ENCODE data around the gene CDC6.
A peak's percentile ranks its signal among the peaks of the same experiment; 100 is the strongest.

CDC6 gene

GRCh38 chr17:40326014-40326831 lies 38.5 kb downstream of the CDC6 start:
- H3K4me3 ChIP-seq (replicated peaks; ENCODE audit: low read depth, low read length), result peak overlapping the region; percentile 48

GRCh38 chr17:40326832-40327199 lies 39.1 kb downstream of the CDC6 start:
- no peaks in the 10 kb centered on the region for H3K27me3 ChIP-seq (replicated peaks; ENCODE audit: control insufficient read depth, insufficient read depth, low read length)
- H3K4me3 ChIP-seq (replicated peaks; ENCODE audit: low read depth, low read length), result peak overlapping the region; percentile 48
- DNase-seq (ENCODE audit: extremely low read depth, insufficient read length), result no peak
- TF ChIP-seq CTCF (IDR thresholded peaks at IDR 0.05; ENCODE audit: insufficient read depth, low read length, poor library complexity, severe bottlenecking), result no peak
- peaks cover 10% of the 10 kb centered on the region for H3K36me3 ChIP-seq (ENCODE audit: control insufficient read depth, insufficient read depth, low read length)

More at GRCh38 chr17:40326014-40326831, 38.5 kb downstream of the CDC6 start:
- no peak for TF ChIP-seq CTCF (IDR thresholded peaks at IDR 0.05; ENCODE audit: insufficient read depth, low read length, poor library complexity, severe bottlenecking)
- Histone ChIP-seq H3K36me3 (ENCODE audit: control insufficient read depth, insufficient read depth, low read length) (peaks cover 6% of the 10 kb centered on the region), H3K27me3 (replicated peaks; ENCODE audit: control insufficient read depth, insufficient read depth, low read length) (no peaks in the 10 kb centered on the region)
- peak; percentile 64 for DNase-seq (ENCODE audit: extremely low read depth, insufficient read length)

- TF ChIP-seq CTCF (IDR thresholded peaks at IDR 0.05; ENCODE audit: insufficient read depth, low read length, poor library complexity, severe bottlenecking), result no peak
- H3K27me3 ChIP-seq (replicated peaks; ENCODE audit: control insufficient read depth, insufficient read depth, low read length), result no peaks in the 10 kb centered on the region
- peaks cover 13% of the 10 kb centered on the region for H3K36me3 ChIP-seq (ENCODE audit: control insufficient read depth, insufficient read depth, low read length)
- peak overlapping the region; percentile 48 for H3K4me3 ChIP-seq (replicated peaks; ENCODE audit: low read depth, low read length)
- no peak for DNase-seq (ENCODE audit: extremely low read depth, insufficient read length)
Measured at GRCh38 chr17:40327244-40327729, 39.6 kb downstream of the CDC6 start.

GRCh38 chr17:40327735-40328385 lies 40.2 kb downstream of the CDC6 start:
- TF ChIP-seq CTCF (IDR thresholded peaks at IDR 0.05; ENCODE audit: insufficient read depth, low read length, poor library complexity, severe bottlenecking), result no peak

GRCh38 chr17:40328386-40328766 lies 40.7 kb downstream of the CDC6 start:
- Histone ChIP-seq H3K4me3 (replicated peaks; ENCODE audit: low read depth, low read length) (no peak overlapping the region), H3K27me3 (replicated peaks; ENCODE audit: control insufficient read depth, insufficient read depth, low read length) (no peaks in the 10 kb centered on the region), H3K36me3 (ENCODE audit: control insufficient read depth, insufficient read depth, low read length) (peaks cover 15% of the 10 kb centered on the region)
- no peak for DNase-seq (ENCODE audit: extremely low read depth, insufficient read length)
- TF ChIP-seq CTCF (IDR thresholded peaks at IDR 0.05; ENCODE audit: insufficient read depth, low read length, poor library complexity, severe bottlenecking), result no peak

More at GRCh38 chr17:40327735-40328385, 40.2 kb downstream of the CDC6 start:
- Histone ChIP-seq H3K27me3 (replicated peaks; ENCODE audit: control insufficient read depth, insufficient read depth, low read length) (no peaks in the 10 kb centered on the region), H3K4me3 (replicated peaks; ENCODE audit: low read depth, low read length) (no peak overlapping the region), H3K36me3 (ENCODE audit: control insufficient read depth, insufficient read depth, low read length) (peaks cover 15% of the 10 kb centered on the region)
- no peak for DNase-seq (ENCODE audit: extremely low read depth, insufficient read length)
